A204.1 (cell line): ENCODE results near the gene VRK1.

Experiments used
- FAIRE-seq: peaks from 2 replicates; lab custom pipeline; 2012; peaks lifted over from hg19 to GRCh38; lab: Jason Lieb, UNC

VRK1 gene

GRCh38 chr14:96826818-96827217 lies 29.6 kb downstream of the VRK1 start:
- FAIRE-seq = no peak

GRCh38 chr14:96827290-96827689 lies 30.1 kb downstream of the VRK1 start:
- FAIRE-seq = no peak

- FAIRE-seq = no peak
Observed at GRCh38 chr14:96829791-96830190, 32.6 kb downstream of the VRK1 start.

GRCh38 chr14:96830946-96831345 lies 33.8 kb downstream of the VRK1 start:
- FAIRE-seq = no peak

- no peak for FAIRE-seq
Observed at GRCh38 chr14:96832351-96832750, 35.2 kb downstream of the VRK1 start.

- no peak for FAIRE-seq
Observed at GRCh38 chr14:96838449-96838848, 41.3 kb downstream of the VRK1 start.

GRCh38 chr14:96839251-96839650 lies 42.1 kb downstream of the VRK1 start:
- FAIRE-seq = no peak

GRCh38 chr14:96843137-96843536 lies 46.0 kb downstream of the VRK1 start:
- FAIRE-seq = no peak

- peak; percentile 41 for FAIRE-seq
Observed at GRCh38 chr14:96844857-96845570, 47.8 kb downstream of the VRK1 start.

- no peak for FAIRE-seq
Observed at GRCh38 chr14:96847451-96847850, 50.3 kb downstream of the VRK1 start.

GRCh38 chr14:96848011-96848410 lies 50.8 kb downstream of the VRK1 start:
- no peak for FAIRE-seq

- no peak for FAIRE-seq
Observed at GRCh38 chr14:96849733-96850132, 52.6 kb downstream of the VRK1 start.

- no peak for FAIRE-seq
Observed at GRCh38 chr14:96851694-96852381, 54.7 kb downstream of the VRK1 start.

- FAIRE-seq = peak; percentile 96
Observed at GRCh38 chr14:96852823-96853422, 55.7 kb downstream of the VRK1 start.

GRCh38 chr14:96858643-96859042 lies 61.5 kb downstream of the VRK1 start:
- FAIRE-seq = no peak

GRCh38 chr14:96861568-96862310 lies 64.6 kb downstream of the VRK1 start:
- no peak for FAIRE-seq

GRCh38 chr14:96863327-96863985 lies 66.3 kb downstream of the VRK1 start:
- no peak for FAIRE-seq

- FAIRE-seq = no peak
Observed at GRCh38 chr14:96863986-96864330, 66.8 kb downstream of the VRK1 start.

GRCh38 chr14:96867634-96868033 lies 70.5 kb downstream of the VRK1 start:
- FAIRE-seq = no peak

- FAIRE-seq = no peak
Observed at GRCh38 chr14:96874127-96874526, 76.9 kb downstream of the VRK1 start.

- no peak for FAIRE-seq
Observed at GRCh38 chr14:96876747-96877146, 79.6 kb downstream of the VRK1 start.

- no peak for FAIRE-seq
Observed at GRCh38 chr14:96881713-96882112, 84.5 kb downstream of the VRK1 start.
